SK-N-SH (cell line): ENCODE measurements around the gene EIF4G1. TPM values are rescaled to one million over a fixed set of nuclear protein-coding genes. Genes with fewer than 3 reads are reported as not detected.

ENCODE experiments used
- CTCF ChIA-PET: fragments of 300-600, 350-600 bp; formaldehyde crosslinking; extraction: SDS; loops from one replicate; lab custom pipeline; 2021; lab: Yijun Ruan, JAX
- POLR2A ChIA-PET: fragments of 350-600 bp; sonication (Branson Sonifier 250); formaldehyde crosslinking; extraction: SDS; loops from one replicate; lab custom pipeline; 2020; ENCODE audit warnings: antibody characterized with exemption, inconsistent platforms; lab: Yijun Ruan, JAX
- DNase-seq: peaks from one replicate; pipeline ENCODE4 v3.0.0; 2012
- H2AFZ ChIP-seq: fragments of 200-600 bp; sonication (generic); 2 replicates; pipeline ENCODE4 v1.8.1; 2016; ENCODE audit warnings: antibody characterized with exemption, mild to moderate bottlenecking, low read depth
- H3F3A ChIP-seq: fragments of 200-600 bp; sonication (generic); replicated peaks from 2 replicates; pipeline ENCODE3; 2016; ENCODE audit warnings: antibody characterized with exemption, mild to moderate bottlenecking; ENCODE audit not compliant: insufficient read depth
- H3K27ac ChIP-seq, 2 experiments: fragments of 200-500 bp in 1 of 2; fragments of 200-600 bp in 1 of 2; sonication (Bioruptor generic) in 1 of 2; sonication (generic), shearing (Covaris generic) in 1 of 2; 2 replicates each; pipeline versions ENCODE4 v1.5.1 to v1.6.1; 2014 to 2016; ENCODE audit warnings: low read depth in 2 of 2, inconsistent platforms in 1 of 2, low read length in 1 of 2, mild to moderate bottlenecking in 1 of 2, mixed read lengths in 1 of 2
- H3K27me3 ChIP-seq: fragments of 200-600 bp; sonication (generic), shearing (Covaris generic); 2 replicates; pipeline ENCODE4 v1.6.1; 2016; ENCODE audit warnings: mixed run types; ENCODE audit not compliant: insufficient read depth
- H3K36me3 ChIP-seq, 2 experiments: fragments of 200-500 bp in 1 of 2; fragments of 200-600 bp in 1 of 2; sonication (Bioruptor generic) in 1 of 2; sonication (generic) in 1 of 2; replicated peaks in 1 of 2; 2 replicates each; pipeline versions ENCODE3 to v1.5.1; 2014 to 2016; ENCODE audit warnings: low read length in 1 of 2, mild to moderate bottlenecking in 1 of 2; ENCODE audit not compliant: insufficient read depth in 2 of 2, control insufficient read depth in 1 of 2
- H3K4me1 ChIP-seq, 2 experiments: fragments of 200-500 bp in 1 of 2; fragments of 200-600 bp in 1 of 2; sonication (Bioruptor generic) in 1 of 2; sonication (generic), shearing (Covaris generic) in 1 of 2; 2 replicates each; pipeline versions ENCODE4 v1.5.1 to v1.6.1; 2014 to 2016; ENCODE audit warnings: low read depth in 1 of 2, low read length in 1 of 2, mixed run types in 1 of 2; ENCODE audit not compliant: insufficient read depth in 2 of 2, control insufficient read depth in 1 of 2
- H3K4me2 ChIP-seq: fragments of 200-600 bp; sonication (generic), shearing (Covaris generic); 2 replicates; pipeline ENCODE4 v1.6.1; 2017; ENCODE audit warnings: mixed run types
- H3K4me3 ChIP-seq, 2 experiments: fragments of 200-500 bp in 1 of 2; fragments of 200-600 bp in 1 of 2; sonication (Bioruptor generic) in 1 of 2; sonication (generic), shearing (Covaris generic) in 1 of 2; 2 replicates each; pipeline versions ENCODE4 v1.5.1 to v1.8.1; 2014 to 2016; ENCODE audit warnings: low read depth in 2 of 2, inconsistent platforms in 1 of 2, low read length in 1 of 2, mild to moderate bottlenecking in 1 of 2, mixed read lengths in 1 of 2, moderate library complexity in 1 of 2
- H3K79me2 ChIP-seq: fragments of 200-600 bp; sonication (generic); 2 replicates; pipeline ENCODE4 v1.8.1; 2017; ENCODE audit warnings: mild to moderate bottlenecking; ENCODE audit not compliant: insufficient read depth
- H3K9ac ChIP-seq: fragments of 200-600 bp; sonication (generic); 2 replicates; pipeline ENCODE4 v1.6.1; 2017; ENCODE audit warnings: mixed run types
- H3K9me2 ChIP-seq: fragments of 200-600 bp; sonication (generic); 2 replicates; pipeline ENCODE4 v1.6.1; 2017; ENCODE audit warnings: mixed run types
- H3K9me3 ChIP-seq: fragments of 200-600 bp; sonication (generic); 2 replicates; pipeline ENCODE4 v1.6.1; 2017; ENCODE audit warnings: mixed run types, mild to moderate bottlenecking, moderate library complexity
- H4K20me1 ChIP-seq: fragments of 200-600 bp; sonication (generic); 2 replicates; pipeline ENCODE4 v1.6.1; 2017; ENCODE audit warnings: mild to moderate bottlenecking, mixed run types; ENCODE audit not compliant: insufficient read depth
- CHD2 ChIP-seq: fragments of 150-350 bp; IDR thresholded peaks from 2 replicates; pipeline ENCODE4 v1.6.1; 2018; ENCODE audit warnings: low read length; ENCODE audit not compliant: partially characterized antibody
- ELF1 ChIP-seq: IDR thresholded peaks from 2 replicates; pipeline ENCODE4 v1.4.0; 2012
- EP300 ChIP-seq, 2 experiments: IDR thresholded peaks; 2 replicates each; pipeline versions ENCODE4 v1.4.0 to v1.6.1; 2012; ENCODE audit warnings: borderline replicate concordance in 1 of 2, low read depth in 1 of 2, low read length in 1 of 2
- EZH2phosphoT487 ChIP-seq: fragments of 200-600 bp; sonication (generic); IDR thresholded peaks from 2 replicates; pipeline ENCODE4 v1.6.1; 2017; ENCODE audit warnings: low read depth, mixed run types, mild to moderate bottlenecking, antibody characterized with exemption, moderate library complexity, borderline replicate concordance
- FOSL2 ChIP-seq: IDR thresholded peaks from 2 replicates; pipeline ENCODE4 v1.4.0; 2012; ENCODE audit warnings: low read depth, mild to moderate bottlenecking, moderate library complexity, borderline replicate concordance
- GATA2 ChIP-seq: sonication (generic); formaldehyde crosslinking; IDR thresholded peaks from 2 replicates; pipeline ENCODE4 v1.5.0; 2020; ENCODE audit warnings: mild to moderate bottlenecking, missing genetic modification reagents
- MXI1 ChIP-seq: IDR thresholded peaks from 2 replicates; pipeline ENCODE4 v1.6.1; 2012; ENCODE audit warnings: mild to moderate bottlenecking, low read depth, low read length, improper control_type of control experiment
- NRF1 ChIP-seq: IDR thresholded peaks from 2 replicates; pipeline ENCODE4 v1.6.1; 2012; ENCODE audit warnings: low read depth, mild to moderate bottlenecking, low read length
- RAD21 ChIP-seq: IDR thresholded peaks from 2 replicates; pipeline ENCODE4 v1.6.1; 2012; ENCODE audit warnings: mild to moderate bottlenecking, low read length
- RCOR1 ChIP-seq: fragments of 150-350 bp; IDR thresholded peaks from 2 replicates; pipeline ENCODE4 v1.6.1; 2017; ENCODE audit warnings: antibody characterized with exemption, low read length
- RXRA ChIP-seq: IDR thresholded peaks from 2 replicates; pipeline ENCODE4 v1.4.0; 2012; ENCODE audit warnings: low read depth, mild to moderate bottlenecking, borderline replicate concordance
- SMC3 ChIP-seq: IDR thresholded peaks from 2 replicates; pipeline ENCODE4 v1.6.1; 2012; ENCODE audit warnings: low read depth, low read length, improper control_type of control experiment
- TAF1 ChIP-seq: IDR thresholded peaks from 2 replicates; pipeline ENCODE4 v1.6.1; 2012; ENCODE audit warnings: low read depth, mild to moderate bottlenecking, low read length, moderate library complexity, borderline replicate concordance
- TCF12 ChIP-seq: IDR thresholded peaks from 2 replicates; pipeline ENCODE4 v1.4.0; 2012
- TEAD4 ChIP-seq: IDR thresholded peaks from 2 replicates; pipeline ENCODE4 v1.4.0; 2012; ENCODE audit warnings: mild to moderate bottlenecking, borderline replicate concordance; ENCODE audit not compliant: insufficient read depth
- YY1 ChIP-seq: IDR thresholded peaks from 2 replicates; pipeline ENCODE4 v1.4.0; 2012; ENCODE audit warnings: low read depth, mild to moderate bottlenecking
- WGBS: methylation state at CpG from one replicate; pipeline ENCODE4 v1.1.6; 2017; ENCODE audit warnings: low lambda C conversion rate; 5-methylcytosine and 5-hydroxymethylcytosine counted together
- polyA plus RNA-seq, 3 experiments: library from polyadenylated mRNA; depleted of rRNA; stranded (reverse); fragments of >200 nt; gene quantifications; 2 replicates each; pipeline ENCODE4 v1.2.3, GENCODE V29; 2012
- TF ChIP-seq, protein P1 (sequence below): IDR thresholded peaks from 2 replicates; pipeline ENCODE4 v1.4.0; 2012; ENCODE audit warnings: low read depth, borderline replicate concordance

EIF4G1 gene
- polyA plus RNA-seq, 1 of the 3 experiments (the other 2 are of a cell fraction), result 262 TPM

DNA sequence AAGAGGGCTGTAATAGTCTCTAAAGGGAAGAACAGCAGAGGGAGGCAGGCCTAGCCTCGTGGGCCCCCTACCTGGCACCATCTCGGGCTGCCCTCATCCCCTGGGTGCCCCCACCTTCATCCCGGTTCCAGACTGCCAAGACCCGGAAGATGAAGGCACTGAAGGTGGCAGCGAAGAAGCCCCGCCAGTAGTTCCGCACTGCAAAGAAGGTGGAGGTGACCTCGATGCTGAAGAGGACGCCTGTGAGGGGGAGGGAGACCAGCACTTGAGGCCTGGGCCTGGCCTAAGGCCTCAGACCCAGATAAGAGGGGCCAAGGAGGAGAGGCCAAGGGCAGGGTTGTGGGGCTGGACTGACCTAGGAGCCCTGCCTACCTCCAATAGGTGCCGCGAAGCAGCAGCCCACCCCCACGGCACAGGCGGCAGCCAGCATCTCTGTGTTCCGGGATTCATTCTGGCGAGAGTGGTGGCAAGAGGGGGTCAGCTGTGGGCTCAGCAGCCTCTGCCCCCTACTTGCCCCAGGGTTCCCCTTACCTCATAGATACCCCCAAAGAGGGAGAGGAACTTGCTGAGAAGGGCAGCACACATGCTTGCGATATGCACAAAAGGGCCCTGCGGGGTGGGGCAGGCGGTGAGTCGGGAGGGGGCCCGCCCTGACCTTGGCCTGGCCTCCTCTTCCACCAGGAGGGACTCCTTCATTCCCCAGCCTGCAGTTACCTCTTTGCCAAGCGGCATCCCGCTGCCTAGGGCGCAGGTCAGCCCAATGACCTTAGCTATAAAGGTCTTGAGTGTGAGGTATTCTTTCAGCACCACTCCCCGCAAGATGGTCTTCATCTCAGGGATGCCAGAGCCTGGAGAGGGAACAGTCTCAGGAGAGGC is 43.1 kb downstream of the EIF4G1 start:
- no peak overlapping the region for H3K27ac ChIP-seq
- H3K36me3 ChIP-seq, result peaks cover 0 to 31% of the 10 kb centered on the region in 2 experiments
- H3K27me3 ChIP-seq, result no peaks in the 10 kb centered on the region
- 96% methylated on average over 8 of the region's 24 CpGs for WGBS
- no peaks in the 10 kb centered on the region for H3K9me3 ChIP-seq
- POLR2A ChIA-PET, result interaction anchor here (0.6 kb wide), 1 partner anchor 11 kb away, joined by 3 read pairs; no protein-coding TSS in a partner anchor
- CTCF ChIA-PET, result interaction anchor here (5.3 kb wide), 1 partner anchor 18 kb away, joined by 63 read pairs; the partner anchor contains the start of gene FAM131A
- TF ChIP-seq TAF1 (no peak), FOSL2 (no peak), RXRA (no peak), GATA2 (no peak), RCOR1 (no peak), CHD2 (no peak), ELF1 (no peak), MXI1 (no peak), NRF1 (no peak), RAD21 (no peak), EZH2phosphoT487 (no peak), EP300 (IDR thresholded peaks at IDR 0.05; ENCODE audit: borderline replicate concordance in 1 of 2, low read depth in 1 of 2, low read length in 1 of 2) (no peak), SMC3 (no peak), YY1 (no peak), TCF12 (no peak), TEAD4 (no peak)
- TF ChIP-seq, protein P1, sequence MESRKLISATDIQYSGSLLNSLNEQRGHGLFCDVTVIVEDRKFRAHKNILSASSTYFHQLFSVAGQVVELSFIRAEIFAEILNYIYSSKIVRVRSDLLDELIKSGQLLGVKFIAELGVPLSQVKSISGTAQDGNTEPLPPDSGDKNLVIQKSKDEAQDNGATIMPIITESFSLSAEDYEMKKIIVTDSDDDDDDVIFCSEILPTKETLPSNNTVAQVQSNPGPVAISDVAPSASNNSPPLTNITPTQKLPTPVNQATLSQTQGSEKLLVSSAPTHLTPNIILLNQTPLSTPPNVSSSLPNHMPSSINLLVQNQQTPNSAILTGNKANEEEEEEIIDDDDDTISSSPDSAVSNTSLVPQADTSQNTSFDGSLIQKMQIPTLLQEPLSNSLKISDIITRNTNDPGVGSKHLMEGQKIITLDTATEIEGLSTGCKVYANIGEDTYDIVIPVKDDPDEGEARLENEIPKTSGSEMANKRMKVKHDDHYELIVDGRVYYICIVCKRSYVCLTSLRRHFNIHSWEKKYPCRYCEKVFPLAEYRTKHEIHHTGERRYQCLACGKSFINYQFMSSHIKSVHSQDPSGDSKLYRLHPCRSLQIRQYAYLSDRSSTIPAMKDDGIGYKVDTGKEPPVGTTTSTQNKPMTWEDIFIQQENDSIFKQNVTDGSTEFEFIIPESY, result no peak
- peaks cover 7% of the 10 kb centered on the region for H3F3A ChIP-seq
- H3K4me2 ChIP-seq, result no peak overlapping the region
- peaks cover 4 to 15% of the 10 kb centered on the region in 2 experiments; a peak in 2 of 4 replicates for H3K4me1 ChIP-seq
- H3K4me3 ChIP-seq, result no peak overlapping the region
- H2AFZ ChIP-seq, result no peak overlapping the region
- H4K20me1 ChIP-seq, result no peaks in the 10 kb centered on the region
- H3K9ac ChIP-seq, result no peak overlapping the region
- no peaks in the 10 kb centered on the region for H3K9me2 ChIP-seq
- peaks cover 16% of the 10 kb centered on the region; the same call in 1 of the 2 replicates for H3K79me2 ChIP-seq
- DNase-seq, result no peak
